Measurements from ENCODE around the gene NPIPB8. TPM values are rescaled to one million over a fixed set of nuclear protein-coding genes. Genes with fewer than 3 reads are reported as not detected.
A peak's percentile ranks its signal among the peaks of the same experiment; 100 is the strongest.
"Not testable (repeated sequence)": the region's sequence is repeated elsewhere in the genome, so short reads cannot be mapped to it uniquely, and the experiment has no call there.

NPIPB8 gene
- not detected for polyA plus RNA-seq (2013, experiment 1 of 2)
- not detected for polyA plus RNA-seq (2013, experiment 2 of 2)

GRCh38 chr16:28637765-28638164 lies at the start of gene NPIPB8:
NPIPB8 (plus strand) TSS chr16:28638065; CDS start chr16:28638361, 296 bp downstream.
- no CpG with 5 or more reads among the region's 1 CpG for WGBS
- not testable (repeated sequence) for H3K4ac ChIP-seq (ENCODE audit: low read depth in 1 of 2, low read length in 2 of 2); H3K23ac ChIP-seq (ENCODE audit: low read length in 2 of 2); H3K27ac ChIP-seq (ENCODE audit: low read length, poor library complexity, severe bottlenecking); H3K79me1 ChIP-seq (replicated peaks; ENCODE audit: low read length, poor library complexity, severe bottlenecking); H3K36me3 ChIP-seq (ENCODE audit: control insufficient read depth in 1 of 2, insufficient read depth in 2 of 2, low read depth in 1 of 2, low read length in 2 of 2); DNase-seq; H3K9me3 ChIP-seq (ENCODE audit: control insufficient read depth, low read length); H2BK15ac ChIP-seq (ENCODE audit: low read depth, poor library complexity, severe bottlenecking); H2BK120ac ChIP-seq (ENCODE audit: low read depth, low read length); H3K4me3 ChIP-seq (ENCODE audit: insufficient read depth in 1 of 2, low read depth in 1 of 2, low read length in 2 of 2); H2AFZ ChIP-seq (ENCODE audit: low read depth, low read length); H3K4me1 ChIP-seq (ENCODE audit: control insufficient read depth, insufficient read depth, low read depth, low read length); H4K8ac ChIP-seq (ENCODE audit: low read length); H3K27me3 ChIP-seq (ENCODE audit: control insufficient read depth in 1 of 2, insufficient read depth in 1 of 2, low read length in 2 of 2); H3K4me2 ChIP-seq (ENCODE audit: low read length, poor library complexity, severe bottlenecking); H2BK5ac ChIP-seq (ENCODE audit: low read depth, low read length, poor library complexity, severe bottlenecking); H2AK5ac ChIP-seq (ENCODE audit: low read length, severe bottlenecking); H2BK12ac ChIP-seq (ENCODE audit: low read length in 2 of 2); H4K91ac ChIP-seq (ENCODE audit: low read length); H3K18ac ChIP-seq (ENCODE audit: low read depth in 1 of 2, low read length in 2 of 2); H3K14ac ChIP-seq (ENCODE audit: low read length in 2 of 2); H3K9ac ChIP-seq (ENCODE audit: low read length)

GRCh38 chr16:28589069-28589468 lies 48.8 kb upstream of the NPIPB8 start:
- no peak overlapping the region for H3K23ac ChIP-seq (ENCODE audit: low read length in 2 of 2)
- 91% methylated on average over 8 of the region's 8 CpGs for WGBS
- H2AK5ac ChIP-seq (ENCODE audit: low read length, severe bottlenecking) = no peak overlapping the region
- no peak overlapping the region for H2BK5ac ChIP-seq (ENCODE audit: low read depth, low read length, poor library complexity, severe bottlenecking)
- H3K27me3 ChIP-seq (ENCODE audit: control insufficient read depth in 1 of 2, insufficient read depth in 1 of 2, low read length in 2 of 2) = no peaks in the 10 kb centered on the region
- no peak overlapping the region for H3K4ac ChIP-seq (ENCODE audit: low read depth in 1 of 2, low read length in 2 of 2)
- peak overlapping the region in 1 of 2 experiments; percentile 20 for H3K4me3 ChIP-seq (ENCODE audit: insufficient read depth in 1 of 2, low read depth in 1 of 2, low read length in 2 of 2)
- DNase-seq = no peak
- H2BK15ac ChIP-seq (ENCODE audit: low read depth, poor library complexity, severe bottlenecking) = no peak overlapping the region
- no peak overlapping the region for H3K4me2 ChIP-seq (ENCODE audit: low read length, poor library complexity, severe bottlenecking)
- no peaks in the 10 kb centered on the region for H3K9me3 ChIP-seq (ENCODE audit: control insufficient read depth, low read length)
- no peaks in the 10 kb centered on the region for H3K79me1 ChIP-seq (replicated peaks; ENCODE audit: low read length, poor library complexity, severe bottlenecking)
- no peak overlapping the region for H3K9ac ChIP-seq (ENCODE audit: low read length)
- no peak overlapping the region for H2BK12ac ChIP-seq (ENCODE audit: low read length in 2 of 2)
- H3K27ac ChIP-seq (ENCODE audit: low read length, poor library complexity, severe bottlenecking) = no peak overlapping the region
- H4K91ac ChIP-seq (ENCODE audit: low read length) = no peak overlapping the region
- H3K14ac ChIP-seq (ENCODE audit: low read length in 2 of 2) = no peak overlapping the region
- peaks cover 29 to 63% of the 10 kb centered on the region in 2 experiments for H3K36me3 ChIP-seq (ENCODE audit: control insufficient read depth in 1 of 2, insufficient read depth in 2 of 2, low read depth in 1 of 2, low read length in 2 of 2)
- H4K8ac ChIP-seq (ENCODE audit: low read length) = no peak overlapping the region
- H3K4me1 ChIP-seq (ENCODE audit: control insufficient read depth, insufficient read depth, low read depth, low read length) = peaks cover 8% of the 10 kb centered on the region
- no peak overlapping the region for H2BK120ac ChIP-seq (ENCODE audit: low read depth, low read length)
- H2AFZ ChIP-seq (ENCODE audit: low read depth, low read length) = no peak overlapping the region
- no peak overlapping the region for H3K18ac ChIP-seq (ENCODE audit: low read depth in 1 of 2, low read length in 2 of 2)

- no peak overlapping the region for H3K4ac ChIP-seq (ENCODE audit: low read depth in 1 of 2, low read length in 2 of 2)
- H3K4me1 ChIP-seq (ENCODE audit: control insufficient read depth, insufficient read depth, low read depth, low read length) = peaks cover 8% of the 10 kb centered on the region
- no peak overlapping the region for H3K9ac ChIP-seq (ENCODE audit: low read length)
- no peak overlapping the region for H3K18ac ChIP-seq (ENCODE audit: low read depth in 1 of 2, low read length in 2 of 2)
- H2BK5ac ChIP-seq (ENCODE audit: low read depth, low read length, poor library complexity, severe bottlenecking) = no peak overlapping the region
- H3K79me1 ChIP-seq (replicated peaks; ENCODE audit: low read length, poor library complexity, severe bottlenecking) = no peaks in the 10 kb centered on the region
- peaks cover 29 to 60% of the 10 kb centered on the region in 2 experiments for H3K36me3 ChIP-seq (ENCODE audit: control insufficient read depth in 1 of 2, insufficient read depth in 2 of 2, low read depth in 1 of 2, low read length in 2 of 2)
- no peak overlapping the region for H2BK15ac ChIP-seq (ENCODE audit: low read depth, poor library complexity, severe bottlenecking)
- H3K4me2 ChIP-seq (ENCODE audit: low read length, poor library complexity, severe bottlenecking) = no peak overlapping the region
- no peak overlapping the region for H2BK12ac ChIP-seq (ENCODE audit: low read length in 2 of 2)
- no peak overlapping the region for H4K8ac ChIP-seq (ENCODE audit: low read length)
- no peak overlapping the region for H2AFZ ChIP-seq (ENCODE audit: low read depth, low read length)
- no peak overlapping the region for H3K23ac ChIP-seq (ENCODE audit: low read length in 2 of 2)
- H3K27ac ChIP-seq (ENCODE audit: low read length, poor library complexity, severe bottlenecking) = no peak overlapping the region
- 95% methylated on average over 12 of the region's 13 CpGs for WGBS
- no peak overlapping the region for H2AK5ac ChIP-seq (ENCODE audit: low read length, severe bottlenecking)
- no peak for DNase-seq
- no peak overlapping the region for H4K91ac ChIP-seq (ENCODE audit: low read length)
- H3K4me3 ChIP-seq (ENCODE audit: insufficient read depth in 1 of 2, low read depth in 1 of 2, low read length in 2 of 2) = no peak overlapping the region
- no peaks in the 10 kb centered on the region for H3K27me3 ChIP-seq (ENCODE audit: control insufficient read depth in 1 of 2, insufficient read depth in 1 of 2, low read length in 2 of 2)
- H2BK120ac ChIP-seq (ENCODE audit: low read depth, low read length) = no peak overlapping the region
- no peak overlapping the region for H3K14ac ChIP-seq (ENCODE audit: low read length in 2 of 2)
- H3K9me3 ChIP-seq (ENCODE audit: control insufficient read depth, low read length) = no peaks in the 10 kb centered on the region
Measured at GRCh38 chr16:28589930-28590329, 47.9 kb upstream of the NPIPB8 start.

- DNase-seq = no peak
- no peak overlapping the region for H4K91ac ChIP-seq (ENCODE audit: low read length)
- H2BK12ac ChIP-seq (ENCODE audit: low read length in 2 of 2) = no peak overlapping the region
- no peak overlapping the region for H2AFZ ChIP-seq (ENCODE audit: low read depth, low read length)
- no peak overlapping the region for H2AK5ac ChIP-seq (ENCODE audit: low read length, severe bottlenecking)
- no peak overlapping the region for H3K14ac ChIP-seq (ENCODE audit: low read length in 2 of 2)
- peaks cover 25 to 53% of the 10 kb centered on the region in 2 experiments for H3K36me3 ChIP-seq (ENCODE audit: control insufficient read depth in 1 of 2, insufficient read depth in 2 of 2, low read depth in 1 of 2, low read length in 2 of 2)
- no peak overlapping the region for H2BK15ac ChIP-seq (ENCODE audit: low read depth, poor library complexity, severe bottlenecking)
- no peak overlapping the region for H3K27ac ChIP-seq (ENCODE audit: low read length, poor library complexity, severe bottlenecking)
- H3K4me3 ChIP-seq (ENCODE audit: insufficient read depth in 1 of 2, low read depth in 1 of 2, low read length in 2 of 2) = no peak overlapping the region
- no peak overlapping the region for H2BK5ac ChIP-seq (ENCODE audit: low read depth, low read length, poor library complexity, severe bottlenecking)
- H3K79me1 ChIP-seq (replicated peaks; ENCODE audit: low read length, poor library complexity, severe bottlenecking) = no peaks in the 10 kb centered on the region
- H3K18ac ChIP-seq (ENCODE audit: low read depth in 1 of 2, low read length in 2 of 2) = no peak overlapping the region
- no peak overlapping the region for H3K9ac ChIP-seq (ENCODE audit: low read length)
- H3K9me3 ChIP-seq (ENCODE audit: control insufficient read depth, low read length) = no peaks in the 10 kb centered on the region
- H3K4me2 ChIP-seq (ENCODE audit: low read length, poor library complexity, severe bottlenecking) = no peak overlapping the region
- H3K27me3 ChIP-seq (ENCODE audit: control insufficient read depth in 1 of 2, insufficient read depth in 1 of 2, low read length in 2 of 2) = peaks cover 0 to 2% of the 10 kb centered on the region in 2 experiments
- no peak overlapping the region for H3K23ac ChIP-seq (ENCODE audit: low read length in 2 of 2)
- no peak overlapping the region for H2BK120ac ChIP-seq (ENCODE audit: low read depth, low read length)
- no peak overlapping the region for H4K8ac ChIP-seq (ENCODE audit: low read length)
- 95% methylated on average over 21 of the region's 22 CpGs for WGBS
- no peak overlapping the region for H3K4ac ChIP-seq (ENCODE audit: low read depth in 1 of 2, low read length in 2 of 2)
- peaks cover 7% of the 10 kb centered on the region for H3K4me1 ChIP-seq (ENCODE audit: control insufficient read depth, insufficient read depth, low read depth, low read length)
Measured at GRCh38 chr16:28590384-28591340, 47.2 kb upstream of the NPIPB8 start.

Measured in mesenchymal stem cell (in vitro differentiated cells and primary cell).